GM12801 (cell line): ENCODE results near the gene KCNMA1.

ENCODE experiments used
- CTCF ChIP-seq: IDR thresholded peaks from one replicate; pipeline ENCODE4 v1.5.1; 2011; ENCODE audit warnings: control low read depth; ENCODE audit not compliant: insufficient read length; ENCODE audit errors: extremely low read depth

The KCNMA1 gene

DNA sequence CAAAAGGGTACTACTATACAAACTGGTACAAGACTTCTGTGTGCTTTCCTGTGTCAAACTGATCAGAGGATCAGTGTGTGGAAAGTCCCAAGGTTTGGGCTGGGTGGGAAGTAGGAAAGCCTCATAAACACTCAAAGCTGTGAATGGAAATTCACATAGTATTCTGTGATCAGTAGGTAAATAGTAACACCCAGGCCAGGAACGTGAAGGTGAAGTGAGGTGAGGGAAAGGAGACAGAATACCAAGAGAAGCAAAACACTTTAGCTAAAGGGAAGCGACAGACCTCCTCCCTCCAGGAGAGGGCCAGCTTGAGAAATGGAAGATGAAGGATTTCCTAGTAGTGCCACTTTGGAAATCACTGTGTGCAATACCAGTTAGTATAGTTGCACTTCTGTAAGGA lies 451.9 kb downstream of the KCNMA1 start:
- TF ChIP-seq CTCF, result no peak

DNA sequence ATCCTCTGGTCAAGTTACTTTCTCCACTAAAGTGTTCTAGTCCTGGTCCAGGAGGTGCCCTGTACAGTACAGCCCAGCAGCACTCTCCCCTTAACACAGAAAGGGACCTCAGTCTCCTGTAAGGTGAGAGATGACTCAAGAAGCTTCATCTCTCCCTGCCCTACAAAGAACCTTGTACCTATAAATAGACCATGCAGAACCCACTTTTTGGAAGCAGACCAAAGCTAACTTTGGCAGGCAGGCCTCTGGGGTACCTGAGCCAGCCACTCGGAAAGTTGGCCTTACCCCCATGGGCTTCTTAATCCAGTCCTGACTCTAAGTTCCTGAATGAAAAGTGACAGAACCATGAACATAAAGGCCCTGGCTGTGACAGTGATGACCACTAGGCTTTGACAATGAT lies 454.8 kb downstream of the KCNMA1 start:
- TF ChIP-seq CTCF, result no peak

GRCh38 chr10:77180794-77181193 lies 456.8 kb downstream of the KCNMA1 start:
- TF ChIP-seq CTCF, result no peak

DNA sequence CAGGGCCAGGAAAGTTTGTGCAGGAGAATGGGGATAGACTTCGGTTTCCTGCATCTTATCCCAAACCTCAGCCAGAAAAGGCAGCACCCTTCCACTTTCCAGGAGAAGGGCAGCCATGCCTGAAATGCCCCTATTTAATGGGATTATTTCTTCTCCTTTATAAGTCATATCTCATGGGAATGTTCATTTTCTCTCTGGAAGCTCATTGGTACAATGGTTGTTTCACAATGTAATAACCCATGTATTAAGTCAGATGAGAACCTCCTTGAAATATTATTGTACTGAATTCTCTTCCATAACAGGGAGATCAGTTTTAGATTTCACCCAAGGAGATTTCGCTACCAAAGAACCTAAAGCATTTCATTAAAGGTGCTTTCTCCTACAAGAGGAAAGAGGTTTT lies 457.5 kb downstream of the KCNMA1 start:
- no peak for TF ChIP-seq CTCF

- no peak for TF ChIP-seq CTCF
These were observed 458.5 kb downstream of the KCNMA1 start for GRCh38 chr10:77179015-77179695.

DNA sequence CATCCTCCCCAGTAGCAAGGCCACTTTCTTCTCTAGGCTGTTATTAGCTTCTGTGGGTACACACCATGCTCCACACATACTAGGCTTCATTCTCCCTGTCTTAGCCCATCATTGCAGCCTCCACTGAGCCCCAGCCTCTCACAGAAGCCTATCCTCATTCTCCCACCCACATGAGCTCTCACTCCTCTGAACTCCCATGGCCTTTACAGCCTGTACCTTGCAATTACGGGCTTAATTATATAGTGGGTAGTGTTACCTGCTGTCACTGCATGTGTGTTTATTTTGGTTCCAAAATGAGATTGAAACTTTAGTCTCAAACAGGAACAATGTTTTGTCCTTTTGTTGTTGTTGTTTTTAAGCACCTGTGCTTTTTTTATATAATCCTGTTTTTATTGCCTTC lies 460.0 kb downstream of the KCNMA1 start:
- no peak for TF ChIP-seq CTCF

GRCh38 chr10:77177161-77177560 lies 460.4 kb downstream of the KCNMA1 start:
- no peak for TF ChIP-seq CTCF
